Vagina (tissue), 2 donors: ENCODE data around the gene ZNF280B. TPM values are rescaled to one million over a fixed set of nuclear protein-coding genes. Genes with fewer than 3 reads are reported as not detected.

ENCODE experiments used
- DNase-seq, 2 donors: peaks; one replicate each; pipeline ENCODE4 v3.0.0-alpha.2; 2017; ENCODE audit errors: extremely low spot score in 2 of 2
- H3K27ac ChIP-seq: fragments of 200-600 bp; sonication (generic); one replicate; pipeline ENCODE4 v1.5.1; 2019
- H3K27me3 ChIP-seq: fragments of 200-600 bp; sonication (generic); one replicate; pipeline ENCODE4 v1.5.1; 2019
- H3K36me3 ChIP-seq, 2 donors: fragments of 200-600 bp; sonication (generic); one replicate each; pipeline ENCODE4 v1.5.1; 2017 to 2019
- H3K4me1 ChIP-seq: fragments of 200-600 bp; sonication (generic); one replicate; pipeline ENCODE4 v1.5.1; 2019
- H3K4me3 ChIP-seq, 2 donors: fragments of 200-600 bp; sonication (generic); 1 replicate in 1 of 2; 2 replicates in 1 of 2; pipeline ENCODE4 v1.5.1; 2016 to 2019
- H3K9me3 ChIP-seq: fragments of 200-600 bp; sonication (generic); one replicate; pipeline ENCODE4 v1.5.1; 2019
- CTCF ChIP-seq, 3 experiments: fragments of 450-650 bp in 2 of 3; fragments of 200-600 bp in 1 of 3; sonication (generic) in 1 of 3; IDR thresholded peaks; one replicate each; pipeline ENCODE4 v1.5.1; 2017 to 2019; ENCODE audit warnings: antibody characterized with exemption in 3 of 3, mild to moderate bottlenecking in 2 of 3, moderate library complexity in 2 of 3
- POLR2A ChIP-seq, 2 donors: fragments of 450-650 bp; IDR thresholded peaks; one replicate each; pipeline ENCODE4 v1.6.1; 2017; ENCODE audit warnings: antibody characterized with exemption in 2 of 2, mild to moderate bottlenecking in 2 of 2, moderate library complexity in 2 of 2
- POLR2AphosphoS5 ChIP-seq, 2 donors: sonication (generic); formaldehyde crosslinking; IDR thresholded peaks; one replicate each; pipeline ENCODE4 v1.9.0; 2017; ENCODE audit warnings: antibody characterized with exemption in 2 of 2, mild to moderate bottlenecking in 2 of 2, low read depth in 1 of 2; ENCODE audit not compliant: insufficient read depth in 1 of 2
- intact Hi-C: fragments of 100-400 bp; cut with DNase I; formaldehyde crosslinking; loops from one replicate; pipeline ENCODE4 v1.15.1; 2023
- total RNA-seq: library from RNA; depleted of rRNA; stranded (reverse); fragments of >200 nt; gene quantifications from one replicate; pipeline ENCODE4 v1.2.3, GENCODE V29; 2016

The ZNF280B gene
- total RNA-seq, 1 donor from 2014 or later, result 0.25 TPM

GRCh38 chr22:22554587-22555284 is 46.2 kb upstream of the ZNF280B start:
- intact Hi-C loops, result no loop called here
- Histone ChIP-seq H3K4me1 (no peaks in the 10 kb centered on the region), H3K36me3 (no peaks in the 10 kb centered on the region), H3K9me3 (no peaks in the 10 kb centered on the region), H3K27me3 (no peaks in the 10 kb centered on the region), H3K27ac (no peak overlapping the region), H3K4me3 (no peak overlapping the region)
- TF ChIP-seq POLR2A (IDR thresholded peaks at IDR 0.05), result no peak
- no peak for TF ChIP-seq CTCF (IDR thresholded peaks at IDR 0.05)
- TF ChIP-seq POLR2AphosphoS5 (IDR thresholded peaks at IDR 0.05; ENCODE audit: insufficient read depth in 1 of 2, low read depth in 1 of 2), result no peak
- DNase-seq, result no peak

DNA sequence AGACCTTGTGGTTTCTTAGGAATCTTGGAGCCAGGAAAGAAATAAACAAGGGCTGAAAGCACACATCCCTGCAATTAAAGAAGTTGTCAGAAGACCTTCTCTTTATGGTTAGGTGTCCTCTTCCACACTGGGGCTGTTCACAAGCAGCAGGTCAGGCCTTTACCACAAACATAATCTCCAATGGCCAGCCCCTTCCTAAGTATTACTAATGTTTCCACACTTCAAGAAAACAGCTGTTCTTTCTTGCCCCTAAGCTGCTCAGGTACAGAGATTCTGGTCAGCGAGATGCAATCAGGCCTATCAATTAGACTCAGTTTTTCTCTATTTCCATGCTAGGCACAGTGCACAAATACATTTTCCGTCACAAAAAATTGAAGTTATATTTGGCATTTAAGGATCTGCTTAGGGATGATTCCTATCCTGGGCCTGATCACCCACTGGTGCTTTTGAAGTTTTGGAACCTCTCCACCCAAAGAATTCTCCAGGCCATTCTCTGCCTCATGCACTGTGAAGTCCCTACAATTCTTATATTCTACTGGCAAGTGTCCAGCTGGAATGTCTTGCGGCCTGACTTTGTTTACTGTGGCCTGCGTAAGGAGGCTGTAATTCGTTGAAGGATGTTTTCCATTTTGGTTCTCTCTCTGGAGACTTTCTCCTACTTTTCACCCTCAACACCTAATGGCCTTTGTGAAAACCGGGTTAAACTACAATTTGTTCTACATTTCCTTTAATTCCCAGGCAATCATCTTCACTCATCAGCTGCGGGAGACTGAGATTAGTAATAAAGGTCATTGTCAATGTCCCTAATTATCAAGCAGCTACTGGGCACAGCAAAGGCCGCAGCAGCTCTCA is 45.4 kb upstream of the ZNF280B start:
- intact Hi-C loops, result no loop called here
- Histone ChIP-seq H3K4me3 (no peak overlapping the region), H3K36me3 (no peaks in the 10 kb centered on the region), H3K27me3 (no peaks in the 10 kb centered on the region), H3K27ac (no peak overlapping the region), H3K9me3 (no peaks in the 10 kb centered on the region), H3K4me1 (no peaks in the 10 kb centered on the region)
- DNase-seq, result no peak
- TF ChIP-seq CTCF (IDR thresholded peaks at IDR 0.05) (no peak), POLR2AphosphoS5 (IDR thresholded peaks at IDR 0.05; ENCODE audit: insufficient read depth in 1 of 2, low read depth in 1 of 2) (no peak), POLR2A (IDR thresholded peaks at IDR 0.05) (no peak)

DNA sequence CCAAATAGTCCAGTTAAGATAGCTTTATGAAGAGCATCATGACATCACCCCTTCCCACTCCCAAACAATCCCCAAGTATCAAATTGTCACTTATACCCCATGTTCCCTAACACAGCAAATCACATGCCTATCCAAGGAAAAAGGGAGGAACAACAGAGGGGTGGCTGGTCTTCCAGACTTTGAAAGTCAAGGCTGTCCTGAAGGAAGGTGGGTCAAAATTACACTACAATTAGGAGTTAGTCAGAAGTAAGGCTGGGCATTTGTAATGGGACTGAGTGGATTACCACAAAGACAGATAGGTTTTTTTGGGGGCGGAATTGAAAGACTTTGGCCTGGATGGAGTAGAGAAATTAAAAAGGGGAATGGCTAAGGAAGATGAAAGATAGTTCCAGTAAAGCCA is 44.6 kb upstream of the ZNF280B start:
- intact Hi-C loops, result no loop called here

DNA sequence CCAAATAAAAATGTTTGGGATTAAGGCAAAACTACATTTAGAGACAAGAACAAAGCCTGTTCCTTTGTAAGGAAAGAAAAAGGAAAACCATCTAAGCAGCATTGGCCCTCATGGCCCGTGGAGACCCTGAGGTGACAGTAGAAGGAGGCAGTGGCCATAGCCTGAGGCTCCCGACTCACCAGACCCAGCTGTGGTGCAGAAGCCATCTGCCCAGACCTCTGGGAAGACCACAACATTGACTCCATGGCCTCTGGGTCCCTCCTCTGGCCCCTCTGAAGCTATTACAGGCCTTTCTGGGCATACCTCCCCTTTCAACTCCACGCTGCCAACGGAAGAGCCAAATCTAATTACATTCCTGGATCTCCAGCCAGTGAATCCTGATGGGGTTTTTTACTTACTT is 44.1 kb upstream of the ZNF280B start:
- H3K27me3 ChIP-seq, result no peaks in the 10 kb centered on the region
- no peak overlapping the region for H3K4me3 ChIP-seq
- no peak for TF ChIP-seq POLR2AphosphoS5 (IDR thresholded peaks at IDR 0.05; ENCODE audit: insufficient read depth in 1 of 2, low read depth in 1 of 2)
- no peak for TF ChIP-seq CTCF (IDR thresholded peaks at IDR 0.05)
- no peak for TF ChIP-seq POLR2A (IDR thresholded peaks at IDR 0.05)
- no peak overlapping the region for H3K27ac ChIP-seq
- no peaks in the 10 kb centered on the region for H3K9me3 ChIP-seq
- no peaks in the 10 kb centered on the region for H3K4me1 ChIP-seq
- intact Hi-C loops, result no loop called here
- H3K36me3 ChIP-seq, result no peaks in the 10 kb centered on the region
- no peak for DNase-seq

More for the DNA sequence above, 44.6 kb upstream of the ZNF280B start:
- Histone ChIP-seq H3K27ac (no peak overlapping the region), H3K4me1 (no peaks in the 10 kb centered on the region), H3K9me3 (no peaks in the 10 kb centered on the region), H3K27me3 (no peaks in the 10 kb centered on the region), H3K36me3 (no peaks in the 10 kb centered on the region), H3K4me3 (no peak overlapping the region)
- TF ChIP-seq CTCF (IDR thresholded peaks at IDR 0.05) (no peak), POLR2A (IDR thresholded peaks at IDR 0.05) (no peak), POLR2AphosphoS5 (IDR thresholded peaks at IDR 0.05; ENCODE audit: insufficient read depth in 1 of 2, low read depth in 1 of 2) (no peak)
- no peak for DNase-seq
